Lower leg skin (tissue), 4 donors: Measurements from ENCODE around the gene STAG1. TPM values are rescaled to one million over a fixed set of nuclear protein-coding genes. Genes with fewer than 3 reads are reported as not detected.
"Not testable (repeated sequence)": the region's sequence is repeated elsewhere in the genome, so short reads cannot be mapped to it uniquely, and the experiment has no call there.

Experiments used
- DNase-seq, 2 donors: peaks; one replicate each; pipeline ENCODE4 v3.0.0-alpha.2; 2019; ENCODE audit warnings: low spot score in 2 of 2
- H3K4me3 ChIP-seq: fragments of 200-600 bp; sonication (generic); 2 replicates; pipeline ENCODE4 v1.5.1; 2017; ENCODE audit warnings: mild to moderate bottlenecking, low read depth; ENCODE audit not compliant: poor library complexity, severe bottlenecking
- POLR2A ChIP-seq, 2 donors: fragments of 450-650 bp; IDR thresholded peaks; one replicate each; pipeline ENCODE4 v1.6.1; 2016 to 2017; ENCODE audit warnings: antibody characterized with exemption in 2 of 2, mild to moderate bottlenecking in 1 of 2, moderate library complexity in 1 of 2
- WGBS, 2 donors: methylation state at CpG; one replicate each; pipeline ENCODE4 v1.1.5; 2018; 5-methylcytosine and 5-hydroxymethylcytosine counted together
- intact Hi-C: fragments of 100-400 bp; cut with DNase I; formaldehyde crosslinking; loops from one replicate; pipeline ENCODE4 v1.15.0; 2023; ENCODE audit warnings: low total_unique reads
- total RNA-seq, 4 donors: library from RNA; depleted of rRNA; stranded (reverse); fragments of >200 nt; gene quantifications; one replicate each; pipeline ENCODE4 v1.1.0, GENCODE V29; 2016
- TF ChIP-seq, protein P1 (sequence below), 3 donors: fragments of 450-650 bp; IDR thresholded peaks; one replicate each; pipeline ENCODE4 v1.5.1; 2016; ENCODE audit warnings: antibody characterized with exemption in 3 of 3, mild to moderate bottlenecking in 3 of 3, moderate library complexity in 2 of 3

STAG1 gene
- total RNA-seq, 4 donors from 2014 or later, result 32.1 to 37.7 (median 34.4) TPM

DNA sequence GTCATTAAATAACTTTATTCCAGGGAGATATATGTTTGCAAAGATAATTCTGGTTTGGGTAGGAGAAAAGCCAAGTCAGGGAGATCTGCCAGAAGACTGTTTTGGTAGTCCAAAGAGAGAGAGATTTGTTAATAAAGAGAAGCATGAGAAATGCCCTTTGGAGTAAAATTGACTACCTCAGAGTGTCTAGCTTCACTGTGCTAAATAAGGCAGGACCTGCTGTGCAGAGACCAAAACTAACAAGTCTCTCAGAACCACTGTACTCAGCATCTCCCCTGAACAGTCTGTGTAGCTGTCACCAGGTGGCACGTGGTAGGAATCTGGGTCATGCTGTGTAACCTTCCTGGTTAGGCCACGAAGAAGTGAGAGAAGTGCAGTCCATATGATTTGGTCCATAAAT, 35.2 kb upstream of the STAG1 start:
- DNase-seq, result no peak
- WGBS, 2 donors, result 24 to 34% methylated on average over 2 of the region's 2 CpGs
- intact Hi-C loops, result no loop called here

DNA sequence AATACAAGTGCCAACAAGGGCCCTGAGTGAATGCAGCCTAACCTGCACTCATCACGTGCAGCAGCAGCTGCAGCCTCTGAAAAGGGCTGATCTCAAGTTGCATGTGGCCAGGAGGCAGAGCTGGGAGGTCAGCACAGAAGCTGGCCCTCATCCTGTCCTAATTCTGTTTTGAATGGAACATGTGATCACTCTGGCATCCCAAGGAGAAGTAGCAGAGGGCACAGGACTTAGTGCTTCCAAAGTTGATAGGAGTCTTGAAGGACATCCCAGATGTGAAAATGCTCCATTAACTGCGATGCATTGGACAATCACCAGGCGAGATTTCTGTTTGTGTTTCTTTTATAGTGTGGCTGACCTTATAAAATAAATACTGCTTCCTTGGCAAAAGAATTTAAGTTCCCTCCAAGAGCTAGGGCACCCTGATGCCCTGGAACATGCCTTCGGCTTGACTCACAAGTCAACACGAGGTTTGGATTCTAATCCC, 31.6 kb upstream of the STAG1 start:
- no peak for DNase-seq
- no peak for TF ChIP-seq POLR2A (IDR thresholded peaks at IDR 0.05)
- TF ChIP-seq, protein P1, sequence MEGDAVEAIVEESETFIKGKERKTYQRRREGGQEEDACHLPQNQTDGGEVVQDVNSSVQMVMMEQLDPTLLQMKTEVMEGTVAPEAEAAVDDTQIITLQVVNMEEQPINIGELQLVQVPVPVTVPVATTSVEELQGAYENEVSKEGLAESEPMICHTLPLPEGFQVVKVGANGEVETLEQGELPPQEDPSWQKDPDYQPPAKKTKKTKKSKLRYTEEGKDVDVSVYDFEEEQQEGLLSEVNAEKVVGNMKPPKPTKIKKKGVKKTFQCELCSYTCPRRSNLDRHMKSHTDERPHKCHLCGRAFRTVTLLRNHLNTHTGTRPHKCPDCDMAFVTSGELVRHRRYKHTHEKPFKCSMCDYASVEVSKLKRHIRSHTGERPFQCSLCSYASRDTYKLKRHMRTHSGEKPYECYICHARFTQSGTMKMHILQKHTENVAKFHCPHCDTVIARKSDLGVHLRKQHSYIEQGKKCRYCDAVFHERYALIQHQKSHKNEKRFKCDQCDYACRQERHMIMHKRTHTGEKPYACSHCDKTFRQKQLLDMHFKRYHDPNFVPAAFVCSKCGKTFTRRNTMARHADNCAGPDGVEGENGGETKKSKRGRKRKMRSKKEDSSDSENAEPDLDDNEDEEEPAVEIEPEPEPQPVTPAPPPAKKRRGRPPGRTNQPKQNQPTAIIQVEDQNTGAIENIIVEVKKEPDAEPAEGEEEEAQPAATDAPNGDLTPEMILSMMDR (IDR thresholded peaks at IDR 0.05), result no peak
- WGBS, 2 donors, result 60 to 69% methylated on average over 5 of the region's 5 CpGs
- intact Hi-C loops, result no loop called here
- no peak overlapping the region for H3K4me3 ChIP-seq

More for the DNA sequence above, 35.2 kb upstream of the STAG1 start:
- H3K4me3 ChIP-seq, result no peak overlapping the region
- no peak for TF ChIP-seq POLR2A (IDR thresholded peaks at IDR 0.05)
- TF ChIP-seq, protein P1 (IDR thresholded peaks at IDR 0.05), result no peak

GRCh38 chr3:136780741-136781140, 28.6 kb upstream of the STAG1 start:
- H3K4me3 ChIP-seq, result no peak overlapping the region
- WGBS, 2 donors, result 88 to 92% methylated on average over 4 of the region's 4 CpGs

GRCh38 chr3:136778865-136779264, 26.7 kb upstream of the STAG1 start:
- intact Hi-C loops, result no loop called here
- no peak for TF ChIP-seq POLR2A (IDR thresholded peaks at IDR 0.05)
- TF ChIP-seq, protein P1 (IDR thresholded peaks at IDR 0.05), result no peak
- 66 to 67% methylated on average over 4 of the region's 4 CpGs for WGBS, 2 donors
- H3K4me3 ChIP-seq, result no peak overlapping the region
- DNase-seq, result no peak

More at GRCh38 chr3:136780741-136781140, 28.6 kb upstream of the STAG1 start:
- no peak for DNase-seq
- no peak for TF ChIP-seq POLR2A (IDR thresholded peaks at IDR 0.05)
- TF ChIP-seq, protein P1 (IDR thresholded peaks at IDR 0.05), result no peak
- intact Hi-C loops, result no loop called here

- DNase-seq, result no peak
- TF ChIP-seq POLR2A (IDR thresholded peaks at IDR 0.05), result no peak
- TF ChIP-seq, protein P1 (IDR thresholded peaks at IDR 0.05), result no peak
- WGBS, 2 donors, result 36 to 55% methylated on average over 1 of the region's 1 CpG
- intact Hi-C loops, result no loop called here
- H3K4me3 ChIP-seq, result no peak overlapping the region
These were observed 20.5 kb upstream of the STAG1 start for GRCh38 chr3:136772709-136773108.

DNA sequence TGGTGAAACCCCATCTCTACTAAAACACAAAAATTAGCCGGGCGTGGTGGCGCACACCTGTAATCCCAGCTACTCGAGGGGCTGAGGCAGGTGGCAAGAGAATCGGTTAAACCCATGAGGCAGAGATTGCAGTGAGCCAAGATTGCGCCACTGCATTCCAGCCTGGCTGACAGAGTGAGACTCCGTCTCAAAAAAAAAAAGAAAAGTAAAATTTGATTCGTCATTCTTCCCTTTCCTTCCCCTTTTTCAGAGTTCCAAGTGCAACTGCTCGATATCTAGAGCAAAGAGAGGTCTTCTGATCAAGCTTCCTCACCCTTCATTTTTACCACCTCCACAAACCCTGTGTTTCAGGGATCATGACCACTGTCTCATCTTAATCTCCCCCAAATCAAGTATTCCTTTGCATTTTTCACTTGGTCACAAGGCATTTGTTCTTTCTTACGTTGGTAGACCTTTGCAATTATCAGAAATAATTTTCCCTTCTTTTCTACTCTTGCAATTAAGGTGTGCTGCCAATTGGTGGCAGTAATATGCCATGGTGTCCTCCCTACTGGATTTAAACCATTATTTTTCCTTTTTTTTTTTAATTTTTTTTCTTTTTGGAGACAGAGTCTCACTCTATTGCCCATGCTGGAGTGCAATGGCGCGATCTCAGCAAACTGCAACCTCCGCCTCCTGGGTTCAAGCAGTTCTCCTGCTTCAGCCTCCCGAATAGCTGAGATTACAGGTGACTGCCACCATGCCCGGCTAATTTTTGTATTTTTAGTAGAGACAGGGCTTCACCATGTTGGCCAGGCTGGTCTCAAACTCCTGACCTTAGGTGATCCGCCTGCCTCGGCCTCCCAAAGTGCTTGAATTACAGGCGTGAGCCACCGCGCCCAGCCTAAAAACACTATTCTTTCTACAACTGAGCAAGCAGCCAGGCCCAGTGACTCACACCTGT, 6.3 kb upstream of the STAG1 start:
- intact Hi-C loops, DNase-seq, H3K4me3 ChIP-seq: not testable (repeated sequence)
- 91 to 92% methylated on average over 20 of the region's 20 CpGs for WGBS, 2 donors
